Nephron progenitor cell (in vitro differentiated cells): ENCODE measurements around the gene PTDSS2.
"Not testable (repeated sequence)": the region's sequence is repeated elsewhere in the genome, so short reads cannot be mapped to it uniquely, and the experiment has no call there.

Source experiments
- DNase-seq: peaks from one replicate; pipeline ENCODE4 v3.0.0; 2021
- H3K27ac Mint-ChIP-seq: 2 replicates; pipeline ENCODE4 v1.8.0; 2021; ENCODE audit warnings: mild to moderate bottlenecking, moderate library complexity, mixed read lengths
- H3K27me3 Mint-ChIP-seq: 2 replicates; pipeline ENCODE4 v1.8.0; 2021; ENCODE audit warnings: mild to moderate bottlenecking, low read depth, mixed read lengths; ENCODE audit not compliant: poor library complexity
- H3K36me3 Mint-ChIP-seq: 2 replicates; pipeline ENCODE4 v1.8.0; 2021; ENCODE audit warnings: low read depth, mixed read lengths
- H3K4me1 Mint-ChIP-seq: 2 replicates; pipeline ENCODE4 v1.8.0; 2021; ENCODE audit warnings: mixed read lengths
- H3K4me3 Mint-ChIP-seq: 2 replicates; pipeline ENCODE4 v1.8.0; 2021; ENCODE audit warnings: mild to moderate bottlenecking, moderate library complexity, mixed read lengths
- H3K9me3 Mint-ChIP-seq: 2 replicates; pipeline ENCODE4 v1.8.0; 2021; ENCODE audit warnings: mild to moderate bottlenecking, moderate library complexity, mixed read lengths
- TF ChIP-seq, protein P1 (sequence below): fragments of 200-600 bp; sonication (generic); IDR thresholded peaks from 2 replicates; pipeline ENCODE4 v1.5.0; 2021; ENCODE audit warnings: antibody characterized with exemption

Gene PTDSS2

DNA sequence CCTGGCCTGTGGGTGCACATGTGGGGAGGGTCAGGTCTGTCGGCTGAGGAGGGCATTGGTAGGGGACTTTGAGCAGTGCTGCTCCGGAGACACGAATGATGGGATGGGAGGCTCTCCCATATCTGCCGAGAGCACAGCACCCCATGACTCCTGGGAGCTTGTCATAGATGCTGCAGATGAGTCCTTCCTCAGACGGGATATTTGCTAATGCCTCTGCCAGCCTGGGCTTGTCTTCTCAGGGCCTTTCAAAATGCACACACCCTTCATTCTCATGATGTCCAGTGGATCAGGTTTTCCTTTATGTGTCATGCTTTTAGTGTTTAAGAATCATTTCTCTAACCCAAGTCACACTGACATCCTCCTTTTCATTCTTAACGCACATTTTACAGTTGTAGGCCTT lies 65.1 kb downstream of the PTDSS2 start:
- no peak overlapping the region for H3K27ac Mint-ChIP-seq
- TF ChIP-seq, protein P1, sequence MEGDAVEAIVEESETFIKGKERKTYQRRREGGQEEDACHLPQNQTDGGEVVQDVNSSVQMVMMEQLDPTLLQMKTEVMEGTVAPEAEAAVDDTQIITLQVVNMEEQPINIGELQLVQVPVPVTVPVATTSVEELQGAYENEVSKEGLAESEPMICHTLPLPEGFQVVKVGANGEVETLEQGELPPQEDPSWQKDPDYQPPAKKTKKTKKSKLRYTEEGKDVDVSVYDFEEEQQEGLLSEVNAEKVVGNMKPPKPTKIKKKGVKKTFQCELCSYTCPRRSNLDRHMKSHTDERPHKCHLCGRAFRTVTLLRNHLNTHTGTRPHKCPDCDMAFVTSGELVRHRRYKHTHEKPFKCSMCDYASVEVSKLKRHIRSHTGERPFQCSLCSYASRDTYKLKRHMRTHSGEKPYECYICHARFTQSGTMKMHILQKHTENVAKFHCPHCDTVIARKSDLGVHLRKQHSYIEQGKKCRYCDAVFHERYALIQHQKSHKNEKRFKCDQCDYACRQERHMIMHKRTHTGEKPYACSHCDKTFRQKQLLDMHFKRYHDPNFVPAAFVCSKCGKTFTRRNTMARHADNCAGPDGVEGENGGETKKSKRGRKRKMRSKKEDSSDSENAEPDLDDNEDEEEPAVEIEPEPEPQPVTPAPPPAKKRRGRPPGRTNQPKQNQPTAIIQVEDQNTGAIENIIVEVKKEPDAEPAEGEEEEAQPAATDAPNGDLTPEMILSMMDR: no peak
- peaks cover 34% of the 10 kb centered on the region for H3K9me3 Mint-ChIP-seq
- no peak for DNase-seq
- peaks cover 65% of the 10 kb centered on the region for H3K36me3 Mint-ChIP-seq
- peaks cover 6% of the 10 kb centered on the region for H3K27me3 Mint-ChIP-seq
- H3K4me3 Mint-ChIP-seq: no peak overlapping the region
- H3K4me1 Mint-ChIP-seq: no peaks in the 10 kb centered on the region

GRCh38 chr11:516400-516799 lies 66.3 kb downstream of the PTDSS2 start:
- Mint-ChIP-seq H3K36me3 (peaks cover 65% of the 10 kb centered on the region), H3K4me3 (no peak overlapping the region), H3K27me3 (peaks cover 6% of the 10 kb centered on the region), H3K9me3 (peaks cover 45% of the 10 kb centered on the region), H3K4me1 (no peaks in the 10 kb centered on the region), H3K27ac (no peak overlapping the region)
- TF ChIP-seq, protein P1: no peak
- DNase-seq: no peak

- not testable (repeated sequence) for H3K27ac Mint-ChIP-seq, DNase-seq, H3K4me1 Mint-ChIP-seq, H3K4me3 Mint-ChIP-seq, H3K27me3 Mint-ChIP-seq
- Mint-ChIP-seq H3K36me3 (peaks cover 60% of the 10 kb centered on the region), H3K9me3 (peaks cover 49% of the 10 kb centered on the region)
Observed at GRCh38 chr11:516918-517685, 67.0 kb downstream of the PTDSS2 start.

DNA sequence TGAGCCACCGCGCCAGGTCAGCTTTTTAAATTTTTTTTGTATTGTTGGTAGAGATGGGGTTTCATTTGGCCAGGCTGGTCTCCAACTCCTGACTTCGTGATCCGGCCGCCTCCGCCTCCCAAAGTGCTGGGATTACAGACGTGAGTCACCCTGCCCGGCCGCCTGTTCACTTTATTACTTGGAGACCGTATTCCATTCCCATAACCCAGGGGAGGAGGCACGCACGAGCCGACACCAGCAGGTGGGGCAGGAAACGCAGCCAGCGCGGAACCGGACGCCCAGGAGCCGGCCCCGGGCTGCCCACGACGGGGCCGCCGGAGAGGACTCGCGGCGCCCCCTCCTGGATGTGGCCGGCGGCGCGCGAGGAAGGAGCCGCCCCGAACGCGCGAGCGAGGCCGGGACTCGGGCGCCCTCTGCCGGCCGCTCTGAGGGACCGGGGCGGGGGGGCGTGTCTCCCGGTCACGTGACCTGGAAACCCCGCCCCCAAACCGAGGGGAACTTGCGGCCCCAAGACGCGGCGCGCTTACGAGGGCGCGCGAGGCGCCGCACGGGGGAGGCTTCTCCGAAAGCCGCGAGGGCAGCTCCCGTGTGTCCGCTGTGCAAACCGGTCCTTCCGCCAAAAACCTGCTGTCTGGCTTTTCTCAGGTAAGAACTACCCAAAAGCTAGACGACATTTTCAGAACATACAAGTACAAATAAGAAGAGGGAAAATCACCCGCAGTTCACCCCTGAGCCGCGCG lies 68.6 kb downstream of the PTDSS2 start:
- H3K27ac Mint-ChIP-seq: no peak overlapping the region
- peaks cover 11% of the 10 kb centered on the region for H3K27me3 Mint-ChIP-seq
- peaks cover 54% of the 10 kb centered on the region for H3K9me3 Mint-ChIP-seq
- H3K4me3 Mint-ChIP-seq: no peak overlapping the region
- no peaks in the 10 kb centered on the region for H3K4me1 Mint-ChIP-seq
- H3K36me3 Mint-ChIP-seq: peaks cover 47% of the 10 kb centered on the region
- TF ChIP-seq, protein P1: peak; percentile 87
- peak; percentile 82 for DNase-seq

GRCh38 chr11:520428-521176 lies 70.5 kb downstream of the PTDSS2 start:
- TF ChIP-seq, protein P1: no peak
- Mint-ChIP-seq H3K4me3 (no peak overlapping the region), H3K27ac (no peak overlapping the region), H3K36me3 (peaks cover 36% of the 10 kb centered on the region), H3K27me3 (peaks cover 13% of the 10 kb centered on the region), H3K4me1 (no peaks in the 10 kb centered on the region), H3K9me3 (peaks cover 58% of the 10 kb centered on the region)
- no peak for DNase-seq

- Mint-ChIP-seq H3K9me3 (peaks cover 53% of the 10 kb centered on the region), H3K27ac (no peak overlapping the region), H3K36me3 (peaks cover 30% of the 10 kb centered on the region), H3K4me1 (no peaks in the 10 kb centered on the region), H3K4me3 (no peak overlapping the region), H3K27me3 (peaks cover 11% of the 10 kb centered on the region)
- DNase-seq: no peak
- TF ChIP-seq, protein P1: no peak
Observed at GRCh38 chr11:521177-521688, 71.2 kb downstream of the PTDSS2 start.
